CD4-positive, alpha-beta T cell treated with Interleukin-15 for 1 hour (primary cell): ENCODE data around the gene EEIG1.
A peak's percentile ranks its signal among the peaks of the same experiment; 100 is the strongest.

Experiments used
- DNase-seq: peaks from one replicate; pipeline ENCODE4 v3.0.0-alpha.2; 2020

EEIG1 gene

DNA sequence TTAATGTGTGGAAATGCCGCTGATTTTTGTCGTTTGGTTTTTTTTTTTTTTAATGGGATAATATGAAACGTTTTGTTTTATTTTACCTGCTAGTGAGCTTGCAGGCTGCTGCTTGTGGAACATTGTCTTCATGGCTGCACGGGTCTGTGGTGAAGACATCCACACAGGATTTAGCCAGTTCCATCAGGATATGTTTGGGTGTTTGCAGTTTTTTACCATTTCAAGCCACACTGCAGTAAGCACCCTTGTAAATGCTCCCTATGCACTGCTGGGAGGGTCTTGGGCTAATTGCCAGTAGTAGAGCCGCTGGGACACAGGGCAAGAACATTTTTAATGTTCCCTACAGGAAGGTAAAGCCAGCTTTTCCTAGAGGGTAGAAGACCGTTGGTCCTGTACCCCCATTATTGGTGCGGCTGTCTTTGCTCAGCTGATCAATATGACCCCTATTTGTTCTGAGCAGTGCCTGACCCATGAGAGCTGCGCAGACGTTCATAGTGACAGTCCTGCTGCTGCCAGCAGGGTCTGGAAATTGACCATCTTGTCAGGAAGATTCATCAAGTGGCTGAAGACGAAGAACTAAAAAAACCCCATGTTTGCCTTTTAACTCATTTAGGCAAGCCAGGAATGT lies 20.5 kb upstream of the EEIG1 start:
- no peak for DNase-seq

DNA sequence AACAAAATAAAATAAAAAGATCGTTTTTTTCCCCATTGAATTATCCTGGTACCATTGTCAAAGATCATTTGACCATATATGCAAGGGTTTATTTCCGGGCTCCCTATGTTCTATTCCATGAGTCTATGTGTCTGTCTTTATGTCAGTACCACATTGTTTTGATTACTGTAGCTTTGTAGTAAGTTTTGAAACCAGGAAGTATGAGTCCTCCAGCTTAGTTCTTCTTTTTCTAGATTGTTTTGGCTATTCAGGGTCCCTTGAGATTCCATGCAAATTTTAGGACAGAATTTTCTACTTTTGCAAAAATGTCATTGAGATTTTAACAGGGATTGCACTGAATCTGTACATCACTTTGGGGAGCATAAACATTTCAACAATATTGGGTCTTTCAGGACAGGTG lies 18.7 kb upstream of the EEIG1 start:
- no peak for DNase-seq

- no peak for DNase-seq
These were observed 12.9 kb upstream of the EEIG1 start for GRCh38 chr9:127993721-127994120.

GRCh38 chr9:127991757-127992274 lies 11.0 kb upstream of the EEIG1 start:
- DNase-seq: no peak

DNA sequence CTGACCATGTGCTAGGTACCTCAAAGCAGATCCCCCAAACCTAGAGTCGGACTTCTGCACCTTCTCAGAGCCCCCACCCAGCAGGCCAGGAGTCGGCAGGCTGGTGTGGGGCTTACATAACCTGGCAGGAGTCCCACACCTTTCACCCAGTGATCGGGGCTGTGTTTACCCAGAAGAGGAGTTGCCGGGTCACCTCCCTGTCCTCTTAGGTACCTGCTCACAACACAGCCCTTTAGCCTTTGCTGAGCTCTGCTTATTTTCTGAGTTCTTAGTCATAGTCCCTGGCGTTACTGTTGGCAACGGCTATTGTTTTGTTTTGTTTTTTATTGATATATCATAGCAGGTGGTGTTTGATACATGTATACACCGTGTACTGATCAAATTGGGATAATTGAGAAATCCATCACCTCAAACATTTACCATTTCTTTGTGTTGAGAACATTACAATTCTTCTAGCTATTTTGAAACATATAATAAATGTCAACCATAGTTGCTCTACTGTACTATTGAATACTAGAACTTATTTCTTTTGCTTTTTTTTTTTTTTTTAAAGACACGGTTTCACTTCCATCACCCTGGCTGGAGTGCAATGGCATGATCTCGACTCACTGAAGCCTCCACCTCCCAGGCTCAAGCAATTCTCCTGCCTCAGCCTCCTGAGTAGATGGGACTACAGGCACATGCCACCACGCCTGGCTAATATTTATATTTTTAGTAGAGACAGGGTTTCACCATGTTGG lies 10.4 kb upstream of the EEIG1 start:
- no peak for DNase-seq

GRCh38 chr9:127990554-127990953 lies 9.8 kb upstream of the EEIG1 start:
- DNase-seq: no peak

DNA sequence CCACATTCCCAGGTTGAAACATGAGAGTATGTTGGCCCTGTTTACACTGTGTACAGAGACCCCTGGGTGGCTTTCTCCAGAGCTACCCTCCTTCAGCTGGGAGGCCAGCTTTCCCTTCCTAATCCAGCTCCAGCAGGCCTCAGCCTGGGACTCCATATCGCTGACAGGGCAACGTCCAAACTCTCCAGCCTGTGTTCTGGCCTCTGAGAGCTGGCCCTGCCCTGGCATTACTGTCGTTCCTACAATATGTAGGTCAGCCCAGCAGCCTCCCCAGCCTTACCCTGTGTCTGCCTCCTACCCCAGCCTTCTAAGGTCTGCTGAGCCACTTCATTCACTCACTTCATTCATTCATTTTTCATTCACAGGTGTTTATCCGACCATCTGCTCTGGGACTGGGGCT lies 8.3 kb upstream of the EEIG1 start:
- no peak for DNase-seq

DNA sequence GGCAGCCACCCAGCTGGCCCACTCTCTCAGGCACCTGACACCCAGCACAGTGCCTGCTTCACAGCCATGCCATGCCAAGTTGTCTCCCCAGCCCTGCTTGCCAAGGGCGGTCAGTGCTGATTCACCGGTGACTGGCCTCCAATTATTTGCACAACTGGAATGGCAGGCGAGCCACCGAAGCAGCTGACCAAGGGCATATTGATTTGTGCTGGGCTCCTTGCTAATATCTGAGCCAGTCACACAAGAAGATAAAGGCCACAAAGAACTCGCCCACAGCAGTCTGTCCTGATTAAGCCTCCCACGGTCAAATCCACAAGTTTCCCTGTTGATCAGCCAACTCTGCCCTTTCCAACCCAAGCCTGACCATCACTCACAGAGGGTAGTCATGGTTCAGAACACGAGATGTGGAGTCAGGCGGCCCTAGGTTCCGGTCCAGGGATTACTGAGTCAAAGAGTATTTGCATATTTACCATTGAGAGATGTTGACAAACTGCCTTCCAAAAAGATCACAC lies 6.4 kb upstream of the EEIG1 start:
- DNase-seq: no peak

DNA sequence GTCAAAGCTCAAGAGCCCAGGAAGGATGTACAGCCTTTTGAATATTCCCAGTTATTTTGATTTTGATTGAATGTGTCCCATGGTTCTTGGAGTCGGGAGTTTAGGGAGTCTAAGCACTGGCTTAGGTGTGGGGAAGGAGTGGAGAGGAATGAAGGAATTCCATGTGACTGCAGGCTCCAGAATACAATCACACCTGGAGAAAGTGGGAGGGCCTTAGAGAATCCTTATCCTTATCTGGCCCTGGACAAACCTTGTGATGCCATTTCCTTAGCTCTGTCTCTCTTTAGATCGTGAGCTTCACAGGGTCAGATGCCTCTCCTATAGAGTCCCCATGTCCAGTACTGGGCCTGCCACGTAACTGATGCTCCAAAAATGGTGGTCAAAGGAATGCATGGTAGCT lies 4.2 kb upstream of the EEIG1 start:
- DNase-seq: no peak

DNA sequence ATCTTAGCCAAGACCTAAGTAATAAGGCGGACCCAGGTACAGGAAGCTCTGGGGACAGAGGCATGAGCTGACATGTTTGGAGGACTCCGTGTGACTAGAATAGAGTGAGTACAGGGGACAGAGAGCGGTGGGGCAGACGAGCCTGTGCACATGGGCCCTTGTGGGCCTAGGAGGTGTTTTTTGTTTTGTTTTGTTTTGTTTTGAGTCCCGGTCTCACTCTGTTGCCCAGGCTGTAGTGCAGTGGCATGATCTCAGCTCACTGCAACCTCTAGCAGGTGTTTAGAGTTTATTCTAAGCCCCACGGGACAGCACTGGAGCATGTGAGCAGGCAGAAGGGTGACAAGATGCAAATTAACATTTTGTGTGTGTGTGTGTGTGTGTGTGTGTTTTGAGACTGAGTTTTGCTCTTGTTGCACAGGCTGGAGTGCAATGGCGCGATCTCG lies 3.1 kb upstream of the EEIG1 start:
- DNase-seq: peak; percentile 83

- no peak for DNase-seq
These were observed 2.1 kb upstream of the EEIG1 start for GRCh38 chr9:127982912-127983311.

DNA sequence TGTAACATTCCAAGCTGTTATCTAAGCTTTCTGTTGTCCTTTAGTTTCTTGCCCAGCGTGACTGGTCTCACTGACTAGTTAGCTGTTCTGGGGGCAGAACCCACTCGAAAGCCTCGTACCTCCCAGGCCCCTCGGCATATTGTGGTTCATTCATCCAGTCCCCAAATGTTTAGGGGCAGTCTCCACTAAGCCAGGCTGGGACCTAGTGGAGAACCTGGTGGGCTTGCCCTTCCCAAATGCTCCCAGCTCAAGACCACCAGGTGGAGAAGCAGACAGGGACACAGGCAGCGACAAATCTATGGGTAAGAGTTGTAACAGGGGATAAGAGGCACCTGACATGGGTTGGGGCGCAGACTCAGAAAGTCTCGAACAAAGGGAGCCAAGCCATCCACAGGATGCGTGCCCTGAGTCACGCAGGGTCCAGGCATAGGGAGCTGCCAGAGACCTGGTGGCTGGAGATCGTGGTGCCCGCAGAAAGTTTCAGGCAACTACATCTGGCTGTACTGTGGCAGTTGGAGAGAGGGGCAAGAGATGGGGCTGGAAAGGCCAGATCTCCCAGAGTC lies 851 bp upstream of the EEIG1 start:
- DNase-seq: no peak

DNA sequence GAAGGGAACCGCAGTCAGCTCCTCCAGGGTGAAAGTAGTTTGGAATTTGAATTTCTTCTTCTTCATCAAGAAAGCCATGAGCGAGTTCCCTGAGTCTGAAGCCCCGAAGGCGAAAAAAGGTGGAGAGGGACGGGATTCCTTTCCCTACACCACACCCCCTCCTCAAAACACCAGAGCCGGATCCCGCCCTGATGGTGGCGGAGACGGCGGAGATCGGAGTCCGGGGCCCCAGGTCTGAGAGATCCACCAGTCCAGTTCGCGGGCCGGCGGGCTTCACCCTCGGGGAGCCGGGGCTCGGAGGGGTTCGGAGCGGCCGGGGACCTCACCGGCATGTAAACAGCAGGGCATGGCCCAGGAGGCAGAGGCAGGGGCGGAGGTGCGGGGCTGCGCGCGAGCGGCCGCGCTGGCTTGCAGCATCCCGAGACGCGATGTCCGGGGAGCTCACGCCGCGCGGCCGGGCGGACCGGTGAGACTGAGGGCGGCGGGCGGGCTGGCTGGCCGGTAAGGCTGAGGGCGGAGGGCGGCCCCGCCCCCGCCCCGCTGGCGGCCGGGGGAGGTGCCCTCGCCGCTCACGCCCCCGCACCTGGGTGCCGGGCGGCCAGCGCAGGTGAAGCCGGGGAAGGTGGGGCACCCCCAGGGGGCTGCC lies 606 bp downstream of the EEIG1 start:
- DNase-seq: peak; percentile 52

GRCh38 chr9:127979333-127980059 lies 1.3 kb downstream of the EEIG1 start:
- DNase-seq: no peak

- no peak for DNase-seq
These were observed 1.8 kb downstream of the EEIG1 start for GRCh38 chr9:127979015-127979332.

DNA sequence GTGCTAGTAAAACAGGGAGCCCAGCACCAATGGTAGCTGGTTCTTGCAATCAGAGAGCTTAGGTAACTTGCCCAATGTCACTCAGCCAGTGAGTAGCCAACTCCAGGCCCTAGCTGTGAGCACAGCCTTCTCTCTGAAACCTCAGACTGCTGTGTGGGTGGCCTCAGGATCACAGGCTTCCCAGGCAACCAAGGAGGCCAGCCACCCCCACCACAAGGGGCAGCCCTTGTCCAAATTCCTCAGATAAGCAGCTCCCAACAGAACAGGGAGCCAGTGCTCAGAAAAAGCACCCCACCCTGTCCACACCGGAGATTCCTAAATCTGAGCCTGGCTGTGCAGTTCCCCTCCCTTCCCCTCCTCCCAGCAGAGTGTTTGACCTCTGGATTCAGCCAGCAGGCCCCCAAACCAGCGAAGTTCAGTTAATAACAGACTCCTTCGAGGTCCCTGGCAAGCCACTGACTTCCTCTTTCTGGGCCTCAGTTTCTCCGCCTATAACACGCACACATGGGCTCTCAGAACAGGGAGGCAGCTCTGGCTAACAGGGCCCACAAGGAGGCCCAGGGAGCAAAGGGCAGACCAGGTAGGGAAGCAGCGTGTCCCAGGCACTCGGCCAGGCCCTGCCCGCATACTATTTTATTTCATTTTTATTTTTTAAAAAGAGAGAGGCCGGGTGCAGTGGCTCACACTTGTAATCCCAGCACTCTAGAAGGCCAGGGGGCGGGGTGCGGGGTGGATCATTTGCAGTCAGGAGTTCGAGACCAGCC lies 2.7 kb downstream of the EEIG1 start:
- DNase-seq: no peak

DNA sequence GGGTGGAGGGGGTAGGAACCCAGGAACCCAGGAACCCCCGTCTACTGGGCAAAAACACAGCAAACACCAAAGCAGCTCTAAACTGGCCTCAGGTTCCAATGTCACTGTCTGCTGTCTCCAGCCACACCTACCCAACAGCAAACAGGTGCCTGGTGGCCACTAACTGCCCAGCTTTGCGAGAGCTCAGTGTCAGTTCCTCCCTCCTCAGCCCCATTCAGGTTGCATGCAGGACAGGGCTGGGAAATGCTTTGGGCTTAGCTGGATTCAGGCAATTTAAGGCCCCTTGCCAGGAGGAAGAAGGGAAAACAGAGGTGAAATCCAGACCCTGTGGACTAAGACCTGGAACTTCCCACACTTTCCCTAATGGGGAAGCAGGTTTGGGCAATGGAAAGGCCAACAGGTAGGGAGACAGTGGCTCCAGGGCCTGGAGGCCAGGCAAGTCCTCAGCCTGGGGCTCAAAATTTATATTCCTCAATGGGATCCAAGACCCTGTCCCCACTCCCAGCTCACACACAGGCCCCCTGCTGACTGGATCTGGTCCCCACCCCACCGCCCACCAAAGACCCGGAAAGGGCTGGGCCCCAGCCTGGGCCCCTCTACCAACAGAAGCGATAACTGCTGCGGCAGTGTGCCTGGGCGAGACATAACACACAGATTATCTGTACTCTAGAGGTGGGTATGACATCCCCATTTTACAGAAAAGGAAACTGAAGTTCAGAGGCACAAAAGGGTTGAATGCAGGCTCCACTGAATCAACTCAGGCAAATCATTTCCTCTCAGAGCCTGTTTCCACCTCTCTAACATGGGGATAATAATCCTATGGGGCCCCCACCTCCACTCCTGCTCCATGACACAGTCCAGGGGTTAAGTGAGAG lies 3.5 kb downstream of the EEIG1 start:
- DNase-seq: no peak

- DNase-seq: peak; percentile 54
These were observed 4.3 kb downstream of the EEIG1 start for GRCh38 chr9:127976498-127976897.

DNA sequence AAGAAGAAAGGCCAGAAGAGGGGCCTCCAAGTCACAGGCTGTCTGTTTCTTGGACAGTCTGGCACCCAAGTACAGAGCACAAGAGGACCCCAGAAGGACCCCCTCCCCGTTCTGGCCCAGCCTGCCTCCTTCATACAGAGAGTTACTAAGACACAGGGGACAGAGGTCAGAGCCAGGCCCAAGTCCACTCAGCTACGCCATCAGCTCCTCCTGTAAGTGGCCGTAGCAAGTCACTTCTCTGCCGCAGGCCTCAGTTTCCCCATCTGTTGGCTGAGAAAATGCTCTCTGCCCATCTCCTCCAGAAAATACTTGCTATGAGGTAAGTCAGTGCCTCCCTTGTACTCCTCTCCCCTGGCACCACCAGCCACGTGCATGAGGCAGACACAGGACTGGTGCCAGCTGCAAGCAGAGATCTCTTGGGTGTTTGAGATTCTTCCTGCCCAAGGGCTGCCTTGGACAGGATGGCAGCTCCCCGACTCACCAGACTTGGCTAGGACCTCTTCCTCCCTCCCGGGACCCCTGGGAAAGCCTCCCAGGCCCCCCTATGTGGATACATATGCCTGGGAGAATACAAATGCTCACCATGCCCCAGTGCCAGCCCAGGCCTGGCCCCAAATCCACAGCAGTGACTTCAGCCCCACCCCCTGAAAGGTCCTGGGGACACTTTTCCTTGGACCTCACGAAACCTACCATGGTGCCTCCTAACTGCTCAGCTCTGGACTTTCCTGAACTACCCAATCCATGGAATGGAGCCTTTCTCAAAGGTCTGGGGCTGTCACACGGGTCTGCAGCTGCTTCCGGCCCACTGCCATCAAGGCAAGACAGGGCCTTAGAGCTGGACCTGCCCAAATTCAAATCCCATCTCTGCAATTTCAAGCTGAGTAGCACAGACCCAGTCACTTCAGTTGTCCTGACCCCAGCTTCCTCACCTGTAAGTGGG lies 5.1 kb downstream of the EEIG1 start:
- no peak for DNase-seq

GRCh38 chr9:127974769-127975261 lies 6.0 kb downstream of the EEIG1 start:
- no peak for DNase-seq
